ENCODE results near the gene GRPEL1. TPM values are rescaled to one million over a fixed set of nuclear protein-coding genes. Genes with fewer than 3 reads are reported as not detected.
A peak's percentile ranks its signal among the peaks of the same experiment; 100 is the strongest.

Gene GRPEL1
- total and polyA plus RNA-seq, 8 donors, result 20.1 to 33.9 (median 28.5) TPM

GRCh38 chr4:7049295-7049694 lies 18.6 kb downstream of the GRPEL1 start:
- no peak overlapping the region for H3K27ac ChIP-seq
- peaks cover 11 to 65% of the 10 kb centered on the region in 2 donors for H3K4me1 ChIP-seq
- no peaks in the 10 kb centered on the region for H3K27me3 ChIP-seq
- intact Hi-C loops (cut with DNase I), result no loop called here
- TF ChIP-seq CTCF (IDR thresholded peaks at IDR 0.05), result no peak
- DNase-seq (no peak), ATAC-seq (no peak)
- H3K36me3 ChIP-seq, result peaks cover 0 to 29% of the 10 kb centered on the region in 2 donors
- H3K9me3 ChIP-seq, result no peaks in the 10 kb centered on the region
- no peak overlapping the region for H3K4me3 ChIP-seq

GRCh38 chr4:7048642-7049041 lies 19.2 kb downstream of the GRPEL1 start:
- intact Hi-C loops (cut with DNase I), result no loop called here
- no peak overlapping the region for H3K27ac ChIP-seq
- ATAC-seq (no peak), DNase-seq (no peak)
- no peak for TF ChIP-seq CTCF (IDR thresholded peaks at IDR 0.05)
- H3K4me3 ChIP-seq, result no peak overlapping the region
- H3K36me3 ChIP-seq, result peaks cover 0 to 25% of the 10 kb centered on the region in 2 donors
- peaks cover 11 to 60% of the 10 kb centered on the region in 2 donors for H3K4me1 ChIP-seq
- no peaks in the 10 kb centered on the region for H3K27me3 ChIP-seq
- no peaks in the 10 kb centered on the region for H3K9me3 ChIP-seq

- intact Hi-C loops (cut with DNase I), result no loop called here
- Histone ChIP-seq H3K9me3 (no peaks in the 10 kb centered on the region), H3K4me3 (no peak overlapping the region), H3K4me1 (peaks cover 6 to 50% of the 10 kb centered on the region in 2 donors), H3K27me3 (no peaks in the 10 kb centered on the region), H3K27ac (no peak overlapping the region), H3K36me3 (peaks cover 0 to 22% of the 10 kb centered on the region in 2 donors)
- DNase-seq (peak in 1 of 4 donors; percentile 30), ATAC-seq (no peak)
- TF ChIP-seq CTCF (IDR thresholded peaks at IDR 0.05), result no peak
Observed at GRCh38 chr4:7046971-7047370, 20.9 kb downstream of the GRPEL1 start.

- Histone ChIP-seq H3K4me3 (no peak overlapping the region), H3K4me1 (peaks cover 6 to 53% of the 10 kb centered on the region in 2 donors), H3K36me3 (peaks cover 0 to 18% of the 10 kb centered on the region in 2 donors), H3K9me3 (no peaks in the 10 kb centered on the region), H3K27me3 (no peaks in the 10 kb centered on the region), H3K27ac (no peak overlapping the region)
- ATAC-seq (no peak), DNase-seq (peak in 1 of 4 donors; percentile 63)
- no peak for TF ChIP-seq CTCF (IDR thresholded peaks at IDR 0.05)
- intact Hi-C loops (cut with DNase I), result no loop called here
Observed at GRCh38 chr4:7045961-7046921, 21.6 kb downstream of the GRPEL1 start.

- DNase-seq (peak in 1 of 4 donors; percentile 4), ATAC-seq (no peak)
- Histone ChIP-seq H3K36me3 (peaks cover 0 to 11% of the 10 kb centered on the region in 2 donors), H3K4me1 (peaks cover 6 to 54% of the 10 kb centered on the region in 2 donors), H3K27ac (no peak overlapping the region), H3K4me3 (no peak overlapping the region), H3K27me3 (no peaks in the 10 kb centered on the region), H3K9me3 (no peaks in the 10 kb centered on the region)
- intact Hi-C loops (cut with DNase I), result no loop called here
- TF ChIP-seq CTCF (IDR thresholded peaks at IDR 0.05), result no peak
Observed at GRCh38 chr4:7045553-7045952, 22.3 kb downstream of the GRPEL1 start.
